Activated CD4-positive, alpha-beta T cell treated with anti-CD3 and anti-CD28 coated beads, Interleukin-2, amount 50 U/mL, for 48 hours (primary cell): ENCODE measurements around the gene POTEJ.
"Not testable (repeated sequence)": the region's sequence is repeated elsewhere in the genome, so short reads cannot be mapped to it uniquely, and the experiment has no call there.

Experiments
- DNase-seq, 2 experiments: peaks; one replicate each; pipeline ENCODE4 v3.0.0-alpha.2; 2020

POTEJ gene

DNA sequence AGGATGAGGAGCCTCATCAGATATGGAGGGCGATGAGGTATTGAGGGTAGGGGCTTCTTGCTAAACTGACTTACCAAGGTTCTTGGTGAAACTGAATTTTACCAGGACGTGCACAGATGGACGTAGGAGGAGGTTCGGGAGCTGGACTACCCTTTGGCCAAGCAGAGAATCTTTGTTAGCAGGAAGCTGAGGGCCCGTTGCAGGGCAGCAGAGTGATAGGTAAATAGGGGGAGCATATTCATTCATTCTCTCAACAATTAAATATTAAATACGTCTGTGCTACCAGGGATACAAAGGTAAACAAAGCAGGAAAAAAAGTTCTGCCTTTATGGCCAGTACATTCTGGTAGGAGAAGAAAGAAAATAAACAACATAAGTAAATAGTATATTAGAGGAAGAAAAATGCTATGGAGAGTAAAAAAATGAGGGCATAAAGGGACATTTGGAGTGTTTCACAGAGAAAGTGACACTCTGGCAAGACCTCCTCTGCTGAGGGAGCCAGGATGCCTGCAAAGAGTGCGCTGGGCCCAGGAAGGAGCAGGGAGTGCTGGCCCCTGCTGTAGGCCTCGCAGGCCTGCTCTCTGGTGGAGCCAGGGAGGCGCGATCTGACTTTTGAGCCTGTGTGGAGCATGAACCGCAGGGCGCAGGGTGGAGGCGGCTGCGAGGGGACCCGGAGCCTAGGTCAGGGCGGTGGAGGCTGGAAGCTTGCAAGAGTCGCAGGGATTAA is 2.8 kb upstream of the POTEJ start:
- DNase-seq, result not testable (repeated sequence)

- not testable (repeated sequence) for DNase-seq
Measured at GRCh38 chr2:130609002-130609920, 2.0 kb upstream of the POTEJ start.

GRCh38 chr2:130610486-130610885 is 754 bp upstream of the POTEJ start:
- not testable (repeated sequence) for DNase-seq

DNA sequence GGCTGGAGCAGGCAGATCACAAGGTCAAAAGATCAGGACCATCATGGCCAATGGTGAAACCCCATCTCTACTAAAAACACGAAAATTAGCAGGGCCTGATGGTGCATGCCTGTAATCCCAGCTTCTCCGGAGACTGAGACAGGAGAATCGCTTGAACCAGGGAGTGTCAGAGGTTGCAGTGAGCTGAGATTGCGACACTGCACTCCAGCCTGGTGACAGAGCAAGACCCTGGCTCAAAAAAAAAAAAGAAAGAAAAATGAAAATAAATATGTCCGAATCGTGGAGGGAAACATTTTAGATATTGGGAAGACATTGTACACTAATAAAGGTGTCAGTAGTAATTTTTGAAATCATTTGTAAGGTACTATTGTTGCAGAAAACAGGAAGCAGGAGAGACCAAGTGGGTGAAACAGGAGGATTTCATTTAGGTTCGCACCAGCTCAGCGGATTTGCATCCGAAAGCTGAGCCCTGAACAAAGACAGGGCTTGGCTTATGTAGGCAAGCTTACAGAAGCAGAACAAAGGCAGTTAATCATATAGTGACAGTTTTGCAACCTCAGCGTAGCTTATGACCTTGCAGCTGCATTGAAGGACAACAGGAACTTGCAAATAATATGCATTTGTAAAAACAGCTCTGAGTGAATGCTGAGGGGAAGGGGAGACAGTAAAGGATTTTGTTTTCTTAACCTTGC is 17.7 kb downstream of the POTEJ start:
- not testable (repeated sequence) for DNase-seq

GRCh38 chr2:130638973-130639372 is 27.7 kb downstream of the POTEJ start:
- DNase-seq, result not testable (repeated sequence)

GRCh38 chr2:130641688-130642087 is 30.4 kb downstream of the POTEJ start:
- not testable (repeated sequence) for DNase-seq

DNA sequence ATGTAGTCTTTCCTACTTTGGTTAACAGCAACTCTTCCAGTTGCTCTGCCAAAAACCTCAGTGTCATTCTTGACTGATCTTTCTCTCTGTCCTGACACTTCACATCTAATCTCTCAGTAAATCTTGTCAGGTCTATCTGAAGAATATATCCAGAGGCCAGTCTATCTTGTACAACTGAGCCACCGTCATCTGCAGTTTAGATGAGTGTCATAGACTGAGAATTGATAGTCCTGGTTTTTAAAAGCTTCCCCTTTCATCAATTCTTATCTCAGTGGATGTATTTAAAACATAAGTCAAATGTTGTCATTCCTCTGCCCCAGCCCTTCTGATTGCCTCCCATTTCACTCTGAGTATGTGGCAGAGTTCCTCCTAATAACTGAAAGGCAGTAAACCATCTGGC is 38.0 kb downstream of the POTEJ start:
- not testable (repeated sequence) for DNase-seq

GRCh38 chr2:130664506-130664905 is 53.3 kb downstream of the POTEJ start:
- not testable (repeated sequence) for DNase-seq

GRCh38 chr2:130665596-130665995 is 54.4 kb downstream of the POTEJ start:
- DNase-seq, result not testable (repeated sequence)

DNA sequence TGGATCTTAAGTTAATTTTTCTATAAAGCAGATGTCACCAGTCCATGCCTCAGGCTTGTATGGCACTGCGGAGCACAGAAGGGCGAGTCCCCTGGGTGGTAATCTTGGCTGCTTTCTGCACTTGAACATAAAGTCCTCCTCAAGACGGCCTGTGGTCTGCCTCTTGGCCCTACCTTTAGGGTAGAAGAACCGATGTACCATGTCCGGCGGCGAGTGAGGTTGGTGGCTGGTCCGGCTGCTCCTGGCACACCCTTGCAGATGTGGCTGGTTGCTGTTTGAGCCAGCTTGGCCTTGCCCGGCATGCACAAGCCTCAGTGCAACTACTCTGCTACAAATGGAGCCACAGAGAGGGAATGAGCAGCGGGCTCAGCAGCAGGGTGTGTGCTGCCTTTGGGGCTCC is 56.3 kb downstream of the POTEJ start:
- not testable (repeated sequence) for DNase-seq

- DNase-seq, result not testable (repeated sequence)
Measured at GRCh38 chr2:130670026-130670745, 58.9 kb downstream of the POTEJ start.

DNA sequence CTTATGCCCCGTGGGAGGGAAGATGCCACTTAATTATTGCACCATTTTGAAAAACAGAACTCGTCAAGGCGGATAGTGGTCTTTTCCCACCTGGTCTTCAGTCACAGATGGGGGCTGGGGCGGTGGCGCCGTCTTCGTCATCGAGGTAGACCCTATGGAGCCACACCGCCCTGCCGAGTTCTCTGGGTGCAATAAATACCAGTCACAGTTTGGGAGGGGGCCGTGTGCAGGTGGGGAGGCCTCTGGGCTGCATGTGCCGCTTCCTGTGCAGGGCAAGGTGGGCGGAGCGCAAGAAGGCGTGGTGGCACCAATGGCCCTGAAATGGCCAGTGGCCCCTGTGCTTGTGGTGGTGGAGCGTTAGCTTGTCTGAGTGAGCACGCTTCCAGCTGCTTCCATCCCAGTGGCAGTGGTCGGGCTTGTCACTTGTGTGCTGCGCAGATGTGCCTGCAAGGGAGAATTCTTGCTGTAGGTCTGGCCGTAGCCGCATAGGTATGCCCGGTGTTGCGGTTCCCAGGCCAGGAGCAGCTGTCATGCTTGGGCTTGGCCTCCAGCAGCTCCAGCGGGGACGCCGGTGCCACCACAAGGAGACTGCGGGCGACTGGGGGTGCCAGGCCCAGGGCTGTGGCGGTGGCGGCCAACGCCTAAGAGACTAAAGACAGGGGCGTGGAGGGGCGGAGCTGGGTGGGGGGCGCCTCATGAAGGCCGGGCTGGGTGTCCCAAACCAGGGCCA is 81.0 kb downstream of the POTEJ start:
- DNase-seq, result not testable (repeated sequence)

DNA sequence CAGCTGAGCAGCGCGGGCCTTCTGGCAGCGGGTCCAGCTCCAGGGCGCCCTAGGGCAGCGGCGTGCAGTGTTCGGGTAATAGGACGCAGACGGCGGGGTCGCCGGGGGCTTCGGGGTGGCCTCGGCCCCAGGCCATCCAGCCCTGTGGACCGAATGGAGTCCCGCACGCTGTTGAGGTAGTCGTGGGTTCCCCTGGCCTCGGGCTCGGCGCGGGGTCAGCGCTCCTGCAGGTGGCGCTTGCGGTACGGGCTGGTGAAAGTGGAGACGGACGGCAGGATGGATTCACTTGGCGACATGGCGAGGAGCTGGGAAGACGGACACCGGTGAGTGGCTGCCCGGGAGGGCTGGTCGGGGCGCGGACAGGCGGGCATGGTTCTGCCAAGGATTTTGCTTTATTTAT is 82.2 kb downstream of the POTEJ start:
- DNase-seq, result peak; percentile 27 to 42

DNA sequence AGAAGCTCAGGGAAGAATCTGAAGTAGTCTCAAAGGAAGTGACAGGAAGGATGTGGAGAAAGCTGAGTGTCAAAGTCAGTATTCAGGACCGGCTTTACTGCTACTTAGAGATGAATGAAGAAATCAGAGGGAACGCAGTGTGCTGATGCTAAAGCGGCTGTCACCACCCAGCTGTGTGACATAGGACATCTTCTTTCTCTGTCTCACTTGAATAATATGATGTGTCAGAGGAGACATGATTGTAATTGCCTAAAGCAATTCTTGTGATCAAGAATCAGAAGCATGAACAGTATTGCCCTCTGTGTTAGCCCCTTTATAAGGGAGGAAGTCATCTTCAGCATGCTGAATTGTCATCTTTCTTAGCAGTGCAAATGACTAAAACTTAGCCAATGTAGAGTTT is 92.0 kb downstream of the POTEJ start:
- DNase-seq, result not testable (repeated sequence)
